HTERT RPE-1 (cell line): Measurements from ENCODE around the gene MRPS16.
"Not testable (repeated sequence)": the region's sequence is repeated elsewhere in the genome, so short reads cannot be mapped to it uniquely, and the experiment has no call there.

Source experiments
- in situ Hi-C: fragments of 300-500 bp; cut with MboI; formaldehyde crosslinking; loops from 4 replicates; pipeline ENCODE4 v1.14.3; 2020; ENCODE audit warnings: low sequenced_read_pairs

Gene MRPS16

GRCh38 chr10:73252445-73253224 is at the start of gene MRPS16:
Gene MRPS16 (minus strand): TSS chr10:73252644. CDS start chr10:73252482, 162 bp downstream.
- in situ Hi-C loops = no loop called here

GRCh38 chr10:73296946-73297345 is 44.5 kb upstream of the MRPS16 start:
- in situ Hi-C loops = no loop called here

- in situ Hi-C loops = no loop called here
These were observed 41.0 kb upstream of the MRPS16 start for GRCh38 chr10:73293461-73293860.

- in situ Hi-C loops = no loop called here
These were observed 37.5 kb upstream of the MRPS16 start for GRCh38 chr10:73289958-73290357.

GRCh38 chr10:73287441-73287840 is 35.0 kb upstream of the MRPS16 start:
- in situ Hi-C loops = no loop called here

- in situ Hi-C loops = no loop called here
These were observed 28.7 kb upstream of the MRPS16 start for GRCh38 chr10:73281097-73281496.

- in situ Hi-C loops = no loop called here
These were observed 12.0 kb upstream of the MRPS16 start for GRCh38 chr10:73264423-73264822.

- in situ Hi-C loops = no loop called here
These were observed 11.4 kb upstream of the MRPS16 start for GRCh38 chr10:73263693-73264347.

- in situ Hi-C loops = no loop called here
These were observed 10.6 kb upstream of the MRPS16 start for GRCh38 chr10:73262880-73263555.

GRCh38 chr10:73262105-73262730 is 9.8 kb upstream of the MRPS16 start:
- in situ Hi-C loops = no loop called here

GRCh38 chr10:73261362-73261995 is 9.0 kb upstream of the MRPS16 start:
- in situ Hi-C loops = no loop called here

GRCh38 chr10:73258612-73259011 is 6.2 kb upstream of the MRPS16 start:
- in situ Hi-C loops = not testable (repeated sequence)

- in situ Hi-C loops = no loop called here
These were observed 746 bp upstream of the MRPS16 start for GRCh38 chr10:73253225-73253555.

GRCh38 chr10:73251683-73252444 is 580 bp downstream of the MRPS16 start:
- in situ Hi-C loops = no loop called here

GRCh38 chr10:73248259-73248724 is 4.2 kb downstream of the MRPS16 start:
- in situ Hi-C loops = no loop called here

- in situ Hi-C loops = no loop called here
These were observed 4.8 kb downstream of the MRPS16 start for GRCh38 chr10:73247509-73248258.

- in situ Hi-C loops = no loop called here
These were observed 5.6 kb downstream of the MRPS16 start, which contains the start of gene DNAJC9 for GRCh38 chr10:73246646-73247508. Gene DNAJC9 (minus strand): TSS chr10:73247255. CDS start chr10:73247189, 66 bp downstream.

- in situ Hi-C loops = no loop called here
These were observed 6.2 kb downstream of the MRPS16 start for GRCh38 chr10:73246322-73246645.
